T-helper 2 cell treated with Interferon-gamma antibody and Interleukin-4, amounts not matched to agents 100 ng/mL and 5 ng/mL, for 36 hours (primary cell): ENCODE results near the gene SKI. TPM values are rescaled to one million over a fixed set of nuclear protein-coding genes. Genes with fewer than 3 reads are reported as not detected.

Source experiments
- intact Hi-C: fragments of 100-400 bp; cut with micrococcal nuclease; formaldehyde crosslinking; loops from one replicate; pipeline ENCODE4 v1.15.1; 2023
- total RNA-seq: library from RNA; stranded (reverse); gene quantifications from 2 replicates; pipeline ENCODE4 v1.2.3, GENCODE V29; 2022

Gene SKI
- total RNA-seq, 1 donor from 2014 or later: 61.6 TPM

DNA sequence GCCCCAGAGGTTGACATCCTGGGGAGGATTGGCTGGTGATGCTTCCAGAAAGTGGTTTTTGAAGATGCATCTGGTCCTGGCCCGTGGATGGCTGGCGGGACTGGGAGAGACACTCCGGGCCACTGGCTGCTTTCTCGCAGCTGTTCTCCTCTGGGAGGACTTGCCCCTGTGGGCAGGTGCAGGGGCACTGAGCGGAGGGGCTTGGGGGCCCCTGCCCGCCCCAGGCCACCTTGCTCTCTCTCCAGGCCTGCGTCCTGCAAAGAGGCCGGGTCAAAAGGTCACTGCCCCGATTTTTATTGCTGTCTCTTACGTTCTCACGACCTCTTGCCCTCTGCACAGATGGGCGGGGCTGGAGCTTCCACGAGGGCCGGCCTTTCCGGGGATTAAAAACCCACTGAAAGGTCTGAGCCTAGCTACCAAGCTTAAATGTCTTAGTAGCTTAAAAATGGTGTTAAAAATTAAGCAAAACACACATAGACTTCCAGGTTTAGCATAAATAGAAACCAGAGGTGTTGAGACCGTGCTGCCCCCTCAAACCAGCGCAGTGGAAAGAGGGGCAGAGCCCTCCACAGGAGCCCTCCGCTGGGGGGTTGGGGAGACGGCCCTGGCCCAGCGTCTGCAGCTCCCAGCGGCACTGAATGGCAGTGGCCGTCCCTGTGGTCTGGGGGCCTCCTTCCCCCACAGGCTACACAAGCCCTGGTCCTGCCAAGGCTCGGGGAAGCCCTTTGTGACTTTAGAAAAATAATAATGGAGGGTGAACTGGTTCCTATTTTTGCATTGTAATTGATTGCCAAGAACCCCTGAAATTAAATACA, 43.9 kb downstream of the SKI start:
- intact Hi-C loops: no loop called here

DNA sequence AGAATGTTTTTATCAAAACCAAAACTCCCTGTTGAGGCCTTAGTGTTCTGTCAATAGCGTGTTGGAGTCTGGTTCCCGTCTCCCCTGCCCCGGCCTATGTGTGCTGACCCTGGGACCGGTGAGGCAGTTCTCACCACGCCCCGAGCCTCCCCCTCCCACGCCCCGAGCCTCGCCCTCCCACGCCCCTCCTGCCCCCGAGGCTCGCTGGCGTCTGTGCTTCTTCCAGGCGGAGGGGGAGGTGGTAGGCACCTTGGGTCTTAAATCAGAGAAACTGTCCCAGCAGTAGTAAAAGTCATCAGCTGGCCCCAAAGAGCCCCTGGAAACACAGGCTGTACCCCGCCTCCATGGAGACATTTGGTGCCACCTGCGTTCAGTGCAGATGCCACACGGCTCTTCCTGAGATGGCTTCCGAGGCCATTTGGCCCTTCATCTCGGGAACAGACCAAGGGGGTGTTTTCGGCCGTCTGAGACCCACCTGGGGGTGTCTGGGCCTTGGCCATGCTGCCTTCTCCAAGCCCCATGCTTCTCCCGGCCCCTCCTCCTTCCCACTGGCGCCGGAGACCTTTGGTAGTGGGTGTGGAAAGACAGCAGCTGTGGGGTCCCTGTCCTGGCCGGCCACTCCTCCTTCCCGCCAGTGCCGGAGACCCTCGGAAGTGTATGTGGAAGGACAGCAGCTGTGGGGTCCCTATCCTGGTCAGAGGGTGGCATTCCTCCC, 44.7 kb downstream of the SKI start:
- intact Hi-C loops: no loop called here

DNA sequence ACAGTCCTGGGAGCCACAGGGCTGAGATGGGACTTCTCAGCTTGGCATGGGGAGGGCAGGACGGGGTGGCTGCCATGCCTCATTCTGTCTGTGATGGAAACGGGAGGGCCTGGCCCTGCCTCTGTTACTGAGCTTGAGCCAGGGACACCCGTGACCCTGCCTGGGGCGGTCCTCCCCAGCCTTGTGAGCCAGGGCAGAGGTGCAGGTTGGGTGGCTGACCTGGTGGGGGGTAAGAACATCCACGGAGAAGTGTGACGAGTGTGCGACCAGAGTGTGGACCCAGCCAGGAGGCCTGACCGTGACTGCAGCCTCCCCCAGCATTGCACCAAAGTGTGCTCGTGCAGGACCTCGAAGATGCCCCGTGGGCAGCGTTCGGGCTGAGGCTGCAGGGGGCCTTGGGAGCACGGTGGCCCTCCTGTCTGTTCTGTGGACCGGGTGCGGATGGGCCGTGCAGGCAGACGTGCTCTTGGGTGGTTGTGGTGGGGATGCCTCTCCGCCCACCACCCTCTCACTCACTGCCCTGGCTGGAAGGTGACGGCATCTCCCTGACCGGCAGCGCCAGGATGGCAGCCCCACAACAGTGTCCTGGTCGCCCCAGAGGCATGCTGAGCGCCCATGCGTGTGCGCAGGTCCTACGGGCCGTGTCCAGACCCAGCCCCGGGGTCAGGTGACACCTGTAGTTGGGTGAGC, 45.4 kb downstream of the SKI start:
- intact Hi-C loops: no loop called here

DNA sequence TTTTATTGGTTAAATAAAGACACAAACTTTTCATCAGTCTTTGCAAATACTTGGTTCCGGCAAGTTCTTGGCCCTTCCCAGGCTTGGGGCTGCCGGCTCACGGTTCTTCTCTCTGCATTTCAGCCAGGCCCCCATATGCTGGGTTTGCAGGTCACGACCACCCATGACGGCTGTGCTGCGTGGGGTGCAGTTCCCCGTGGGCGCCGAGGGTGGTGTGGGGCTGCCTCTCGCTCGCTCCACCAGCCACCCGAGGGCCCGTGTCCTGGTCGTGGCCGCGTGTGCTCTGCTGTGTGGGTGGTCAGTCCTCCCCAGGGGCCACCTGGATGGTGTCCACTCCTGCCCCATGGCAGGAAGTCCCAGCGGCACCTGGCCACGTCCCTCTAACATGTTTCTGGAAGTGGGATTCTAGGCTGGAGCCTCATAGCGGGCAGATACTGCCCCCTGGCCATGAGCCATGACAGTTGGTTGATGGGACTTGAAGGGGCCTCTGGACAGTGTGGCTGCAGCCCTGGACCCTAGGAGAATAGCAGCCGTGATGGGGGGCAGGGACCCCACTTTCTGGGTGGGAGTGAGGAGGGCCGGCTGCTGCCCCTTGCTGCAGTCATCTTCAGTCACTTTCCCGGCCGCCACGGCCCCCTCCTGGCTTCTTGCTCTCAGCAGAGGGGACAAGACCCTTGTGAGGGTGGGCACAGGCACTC, 46.3 kb downstream of the SKI start:
- intact Hi-C loops: no loop called here

DNA sequence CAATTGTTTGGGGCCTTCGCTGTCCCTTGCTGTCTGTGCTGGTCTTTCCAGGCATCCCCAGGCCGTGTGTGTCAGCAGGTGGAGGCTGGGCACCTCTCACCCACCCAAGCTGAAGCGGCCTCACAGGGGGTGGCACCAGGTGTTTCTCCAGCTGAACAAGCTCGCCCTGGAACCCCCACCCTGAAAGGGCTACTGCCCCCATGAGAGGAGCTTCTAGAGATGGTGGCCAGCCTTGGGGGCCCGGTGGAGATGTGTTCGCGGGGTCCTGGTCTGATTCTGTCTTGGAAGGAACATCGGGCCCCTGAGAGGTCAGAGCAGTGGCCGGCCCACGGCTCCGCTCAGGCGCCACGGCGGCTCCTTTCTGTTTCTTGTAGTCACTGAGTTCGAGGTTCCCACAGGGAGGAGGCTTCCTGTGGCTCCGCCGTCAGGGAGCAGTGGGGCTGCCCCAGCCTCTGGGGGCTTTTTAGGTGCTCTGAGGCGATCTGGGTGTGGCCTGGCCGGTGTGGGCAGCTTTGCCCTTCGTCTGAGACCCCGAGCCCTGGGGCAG, 46.9 kb downstream of the SKI start:
- intact Hi-C loops: no loop called here

DNA sequence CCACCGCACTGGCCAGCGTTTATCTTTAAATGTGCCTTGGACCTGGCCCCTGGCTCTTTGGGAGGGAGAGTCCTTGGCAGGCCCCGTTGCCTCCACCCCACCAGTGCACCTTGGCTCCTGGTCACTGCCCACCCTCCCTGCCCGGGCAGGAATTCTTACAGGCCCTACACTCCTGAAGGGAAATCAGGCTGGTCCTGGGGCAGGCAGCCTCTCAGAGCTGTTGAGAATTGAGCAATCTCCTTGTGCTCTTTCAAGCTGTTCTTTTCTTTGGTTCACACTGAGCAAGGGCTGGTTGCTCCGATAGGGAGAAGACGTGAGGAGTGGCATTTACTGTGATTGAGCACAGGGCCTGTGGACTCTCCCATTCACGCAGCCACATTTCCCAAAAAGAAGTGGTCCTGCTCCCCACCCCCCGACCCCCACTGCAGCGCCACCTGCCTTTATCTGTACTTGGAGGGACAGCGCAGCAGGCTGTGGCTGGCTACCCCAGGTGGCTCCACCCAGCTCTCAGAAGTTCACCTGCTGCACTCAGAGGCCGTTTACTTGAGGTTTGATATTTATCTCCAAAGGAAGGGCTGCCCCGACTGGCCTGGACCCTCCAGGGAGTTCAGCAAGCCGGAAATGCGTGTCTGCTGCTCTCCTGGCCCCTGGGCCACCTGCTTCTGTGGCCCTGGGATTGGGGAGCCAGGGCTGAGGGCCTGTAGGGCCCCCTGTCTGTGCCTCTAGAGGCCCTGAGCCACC, 47.8 kb downstream of the SKI start:
- intact Hi-C loops: loop anchor here (2.0 kb wide), 1 partner anchor 17 kb away; no protein-coding TSS in a partner anchor

DNA sequence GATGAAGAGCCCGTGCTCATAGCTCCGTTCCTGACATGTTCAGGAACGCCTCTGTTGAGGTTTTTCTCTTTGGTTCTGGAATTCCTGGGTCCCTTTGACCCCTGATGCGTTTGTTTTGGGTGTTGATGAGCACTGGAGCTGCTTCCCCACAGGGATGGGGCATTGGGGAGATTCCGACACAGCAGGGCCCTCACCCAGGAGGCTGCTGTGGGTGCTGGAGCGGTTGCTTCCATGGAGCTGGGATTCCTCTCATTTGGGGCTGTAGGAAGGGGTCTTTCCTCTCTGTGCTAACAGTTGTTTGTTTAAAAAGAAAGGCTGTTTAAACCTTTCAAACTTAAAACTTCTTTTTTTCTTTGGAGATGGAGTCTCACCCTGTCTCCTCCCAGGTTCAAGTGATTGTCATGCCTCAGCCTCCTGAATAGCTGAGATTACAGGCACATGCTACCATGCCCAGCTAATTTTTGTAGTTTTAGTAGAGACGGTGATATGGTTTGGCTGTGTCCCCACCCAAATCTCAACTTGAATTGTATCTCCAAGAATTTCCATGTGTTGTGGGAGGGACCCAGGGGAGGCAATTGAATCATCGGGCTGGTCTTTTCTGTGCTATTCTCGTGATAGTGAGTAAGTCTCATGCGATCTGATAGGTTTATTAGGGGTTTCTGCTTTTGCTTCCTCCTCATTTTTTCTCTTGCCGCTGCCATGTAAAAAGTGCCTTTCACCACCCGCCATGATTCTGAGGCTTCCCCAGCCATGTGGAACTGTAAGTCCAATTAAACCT, 48.9 kb downstream of the SKI start:
- intact Hi-C loops: loop anchor here (2.0 kb wide), 1 partner anchor 18 kb away; no protein-coding TSS in a partner anchor

DNA sequence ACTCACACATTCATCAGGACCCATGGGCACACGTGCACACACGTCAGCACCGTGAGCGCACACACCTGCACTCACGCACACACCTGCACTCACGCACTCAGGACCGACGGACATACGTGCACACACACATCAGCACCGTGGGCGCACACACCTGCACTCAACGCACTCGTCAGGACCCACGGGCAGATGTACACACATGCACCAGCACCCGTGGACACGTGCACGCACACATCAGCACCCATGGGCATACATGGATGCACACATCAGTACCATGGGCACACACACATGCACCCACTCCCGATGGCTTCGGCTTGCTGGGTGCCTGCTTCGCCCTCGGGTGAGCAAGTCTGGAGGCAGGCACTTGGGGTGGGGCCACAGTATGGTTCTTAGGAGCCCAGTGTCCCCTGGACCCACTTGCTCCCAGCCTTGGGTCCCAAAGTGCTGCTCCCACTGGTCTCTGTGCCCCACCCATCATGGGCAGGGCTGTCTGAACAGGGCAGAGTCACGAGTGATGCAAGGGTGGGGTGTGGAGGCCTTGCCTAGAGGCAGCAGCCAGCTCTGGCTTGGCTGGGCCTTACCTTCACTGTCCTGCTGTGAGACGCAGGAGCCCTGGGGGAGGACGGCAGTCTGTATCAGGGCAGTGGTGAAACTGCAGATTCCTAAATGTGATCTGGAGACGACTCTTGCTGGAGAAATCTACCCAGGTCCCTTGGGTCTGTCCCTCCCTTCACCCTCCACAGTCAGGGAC, 49.8 kb downstream of the SKI start:
- intact Hi-C loops: loop anchor here (2.0 kb wide), 1 partner anchor 19 kb away; no protein-coding TSS in a partner anchor

DNA sequence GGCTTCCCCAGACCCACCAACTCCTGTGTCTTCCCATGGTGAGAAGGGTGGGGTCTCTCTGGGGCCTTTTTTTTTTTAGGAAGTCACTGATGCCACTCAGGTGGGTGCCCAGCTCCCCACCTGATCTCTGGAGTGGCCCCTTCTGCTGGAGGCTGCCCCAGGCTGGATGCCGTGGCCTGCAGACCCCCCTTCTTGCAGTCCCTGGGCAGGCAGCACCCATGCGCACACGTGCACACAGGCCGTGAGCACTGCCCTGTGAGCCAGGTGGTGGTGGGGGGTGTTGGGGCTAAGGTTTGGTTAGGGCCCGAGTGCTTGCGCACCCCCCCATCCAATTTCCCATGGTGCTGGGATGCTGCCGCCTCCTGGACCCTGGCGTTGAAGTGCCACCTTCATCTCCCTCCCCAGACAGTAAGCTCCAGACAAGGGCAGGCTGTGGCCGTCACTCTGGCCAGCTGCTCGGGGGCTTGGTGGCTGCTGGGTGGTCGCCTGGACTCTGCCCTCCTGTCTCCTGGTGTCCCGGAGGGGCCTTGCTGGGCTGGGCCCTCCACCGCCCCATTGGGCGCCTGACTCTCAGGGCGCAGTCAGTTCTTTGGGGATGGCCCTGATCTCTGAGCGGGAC, 50.6 kb downstream of the SKI start:
- intact Hi-C loops: no loop called here

DNA sequence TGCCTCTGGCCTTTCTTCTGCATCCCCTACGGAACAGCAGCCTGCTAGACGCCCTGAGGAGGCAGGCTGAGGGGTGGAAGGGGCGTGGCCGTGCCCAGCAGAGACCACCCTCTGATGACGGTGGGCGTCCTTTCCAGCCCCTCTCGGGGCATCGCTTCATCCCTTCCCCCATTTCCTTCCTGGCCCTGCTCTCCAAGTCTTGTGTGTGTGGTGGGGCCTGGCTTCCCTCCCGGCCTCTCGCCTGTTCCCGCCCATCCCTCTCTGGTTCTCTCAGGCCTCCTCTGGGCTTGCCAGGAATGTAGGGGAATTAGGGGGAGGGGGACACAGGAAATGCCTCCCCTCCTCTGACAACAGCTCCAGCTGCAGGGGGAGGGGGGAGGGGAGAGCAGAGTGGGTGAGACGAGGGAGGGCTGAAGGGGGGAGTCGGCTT, 51.1 kb downstream of the SKI start:
- intact Hi-C loops: no loop called here

DNA sequence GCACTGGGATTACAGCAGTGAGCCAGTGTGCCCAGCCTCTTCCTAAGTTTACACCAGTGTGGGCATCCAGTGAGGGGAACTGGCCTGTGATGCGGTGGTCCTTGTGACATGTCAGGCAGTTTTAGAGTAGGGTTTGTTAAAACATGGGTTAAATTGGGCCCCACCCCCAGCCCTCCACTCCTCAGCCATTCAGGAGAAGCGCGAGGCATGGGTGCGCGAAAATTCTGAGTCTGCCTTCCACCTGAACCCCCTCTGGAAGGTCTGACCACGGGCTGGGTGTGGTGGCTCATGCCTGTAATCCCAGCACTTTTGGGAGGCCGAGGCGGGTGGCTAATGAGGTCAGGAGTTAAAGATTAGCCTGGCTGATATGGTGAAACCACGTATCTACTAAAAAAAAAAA, 51.7 kb downstream of the SKI start:
- intact Hi-C loops: no loop called here

DNA sequence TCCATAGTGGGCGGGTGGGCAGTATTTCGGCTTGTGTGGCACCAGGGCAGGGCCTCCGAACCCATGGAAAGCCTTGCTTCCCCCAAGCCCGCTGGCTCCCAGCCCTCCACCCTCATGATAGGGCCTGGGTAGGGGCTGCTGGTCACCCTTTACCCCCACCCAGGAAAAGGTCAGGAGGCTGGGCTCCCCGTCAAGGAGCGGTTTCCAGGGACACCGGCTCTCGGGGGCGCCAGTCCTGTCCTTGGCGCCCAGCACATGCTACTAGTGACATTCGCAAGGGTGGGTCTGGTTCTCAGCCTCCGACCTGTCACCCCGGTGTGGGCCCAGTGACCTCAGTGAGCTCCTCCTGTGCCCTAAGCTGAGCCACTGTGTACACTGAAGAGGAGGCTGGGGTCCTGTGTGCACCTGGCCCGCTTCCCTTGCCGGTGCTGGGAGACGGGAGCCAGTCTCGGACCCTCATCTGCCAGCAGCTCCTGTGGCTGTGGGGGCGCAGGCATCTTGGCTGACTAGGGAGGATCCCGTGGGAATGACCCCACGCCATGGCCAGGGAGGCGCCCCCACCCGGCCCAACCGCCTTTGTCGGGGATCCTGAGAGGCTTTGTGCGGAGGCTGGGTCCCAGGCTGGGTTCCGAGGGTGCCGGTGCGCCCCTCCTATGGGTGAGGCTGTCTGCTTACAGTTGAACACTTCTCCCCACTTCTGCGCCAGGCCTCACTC, 54.6 kb downstream of the SKI start:
- intact Hi-C loops: no loop called here

DNA sequence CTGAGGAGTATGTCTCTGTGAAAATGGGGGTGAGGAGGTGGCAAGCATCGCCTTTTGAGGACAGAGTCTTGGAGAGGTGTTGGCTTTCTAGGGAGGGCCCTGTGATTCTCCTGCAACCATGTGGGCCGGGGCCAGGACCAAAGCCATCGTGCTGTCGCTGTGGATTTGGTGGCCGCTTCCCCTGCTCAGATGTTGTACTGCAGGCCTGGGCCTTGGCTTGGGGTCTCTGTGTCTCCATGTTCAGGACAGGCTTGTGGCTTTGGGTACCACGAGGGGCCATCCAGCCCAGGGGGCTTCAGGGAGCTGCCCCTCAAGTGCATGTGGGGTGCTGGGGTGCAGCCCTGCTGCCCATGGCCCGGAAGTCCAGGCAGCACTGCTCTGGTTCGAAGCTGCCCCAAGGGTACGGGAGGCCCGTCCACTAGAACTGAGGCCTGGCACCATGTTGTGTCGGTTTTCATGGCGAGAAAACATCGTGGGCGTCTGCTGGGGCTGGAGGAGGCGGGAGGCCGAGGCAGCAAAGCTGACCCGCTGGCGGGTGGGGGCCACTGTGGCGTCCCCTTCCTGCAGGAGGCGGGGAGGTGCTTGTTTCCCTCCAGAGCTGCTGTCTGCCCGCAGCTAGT, 55.4 kb downstream of the SKI start:
- intact Hi-C loops: no loop called here

DNA sequence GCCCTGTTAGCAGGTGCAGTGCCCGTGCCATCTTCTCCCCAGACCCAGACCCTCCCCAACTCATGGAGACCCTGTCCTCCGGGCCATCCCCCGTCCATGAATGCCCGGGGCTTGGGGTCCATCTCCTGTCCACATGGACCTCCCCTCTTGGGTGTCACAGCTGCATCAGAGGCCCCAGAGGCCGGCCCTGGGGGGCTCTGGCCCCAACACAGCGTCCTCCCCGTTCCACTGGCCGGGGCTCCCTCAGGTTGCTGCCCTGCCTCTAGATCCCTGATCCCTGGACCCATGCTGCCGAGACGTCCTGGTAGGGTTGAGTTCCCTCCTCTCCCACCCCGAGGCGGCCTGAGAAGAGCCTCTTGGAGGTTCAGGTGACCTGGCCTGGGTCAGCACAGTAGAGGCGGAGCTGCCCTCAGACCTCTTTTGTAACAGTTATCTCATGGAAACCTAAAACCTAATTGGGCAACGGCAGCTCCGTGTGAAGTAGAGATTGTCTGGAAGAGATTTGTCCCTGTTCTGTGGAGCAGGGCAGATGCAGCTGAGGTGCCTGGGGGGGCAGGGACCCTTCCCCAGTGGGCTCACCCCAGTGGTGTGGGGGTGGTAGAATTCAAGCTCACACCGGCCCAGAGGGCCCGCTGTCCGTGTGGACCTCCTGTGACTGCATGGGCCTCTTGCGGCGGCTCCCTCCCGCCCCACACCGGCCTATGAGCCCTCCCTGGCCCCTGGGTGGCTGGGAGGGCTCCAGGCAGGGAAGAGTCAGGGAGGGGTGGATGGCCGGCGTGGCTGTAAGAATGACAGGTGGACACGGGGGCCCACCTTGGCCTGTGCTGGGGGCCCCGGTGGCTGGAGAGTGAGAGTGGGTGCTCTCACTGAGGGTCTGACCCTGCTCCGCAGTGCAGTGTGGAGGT, 56.1 kb downstream of the SKI start:
- intact Hi-C loops: no loop called here

DNA sequence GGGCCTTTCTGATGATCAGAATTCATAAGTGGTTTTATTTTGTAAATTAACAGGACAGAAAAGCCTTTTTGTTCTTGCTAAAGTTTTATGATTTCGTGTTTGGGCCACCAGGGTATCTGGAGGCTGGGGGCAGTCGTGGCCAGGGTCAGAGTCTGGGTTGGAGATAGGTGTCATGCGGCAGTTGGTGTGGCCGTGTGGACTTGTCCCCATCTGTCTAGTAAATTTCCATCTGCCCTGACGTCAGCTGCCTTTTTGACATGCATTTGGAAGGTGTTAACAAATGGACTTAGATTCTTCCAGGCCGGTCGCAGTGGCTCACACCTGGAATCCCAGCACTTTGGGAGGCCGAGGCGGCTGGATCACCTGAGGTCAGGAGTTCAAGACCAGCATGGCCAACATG, 56.8 kb downstream of the SKI start:
- intact Hi-C loops: no loop called here

DNA sequence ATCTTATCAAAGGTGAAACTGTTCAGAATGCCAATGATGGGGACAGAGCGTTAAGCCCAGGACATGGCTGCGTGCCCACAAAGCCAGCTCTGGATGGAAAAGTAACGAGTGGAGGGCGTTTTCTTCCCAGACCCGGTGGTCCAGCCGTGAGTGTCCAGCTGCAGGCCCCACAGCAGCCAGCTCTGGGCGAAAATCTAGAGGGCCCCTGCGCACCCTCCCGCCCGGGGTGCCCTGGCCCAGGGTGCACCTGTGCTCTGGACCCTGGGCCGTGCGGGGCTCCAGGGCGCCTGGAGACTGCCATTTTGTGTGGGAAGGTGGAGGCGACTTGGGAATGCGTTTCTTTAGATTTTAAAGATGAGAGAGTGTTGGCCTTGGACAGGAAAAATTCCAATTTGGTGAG, 58.8 kb downstream of the SKI start:
- intact Hi-C loops: no loop called here
